ENCODE data around the gene CGNL1. TPM values are rescaled to one million over a fixed set of nuclear protein-coding genes. Genes with fewer than 3 reads are reported as not detected.
A peak's percentile ranks its signal among the peaks of the same experiment; 100 is the strongest.

The CGNL1 gene, protein sequence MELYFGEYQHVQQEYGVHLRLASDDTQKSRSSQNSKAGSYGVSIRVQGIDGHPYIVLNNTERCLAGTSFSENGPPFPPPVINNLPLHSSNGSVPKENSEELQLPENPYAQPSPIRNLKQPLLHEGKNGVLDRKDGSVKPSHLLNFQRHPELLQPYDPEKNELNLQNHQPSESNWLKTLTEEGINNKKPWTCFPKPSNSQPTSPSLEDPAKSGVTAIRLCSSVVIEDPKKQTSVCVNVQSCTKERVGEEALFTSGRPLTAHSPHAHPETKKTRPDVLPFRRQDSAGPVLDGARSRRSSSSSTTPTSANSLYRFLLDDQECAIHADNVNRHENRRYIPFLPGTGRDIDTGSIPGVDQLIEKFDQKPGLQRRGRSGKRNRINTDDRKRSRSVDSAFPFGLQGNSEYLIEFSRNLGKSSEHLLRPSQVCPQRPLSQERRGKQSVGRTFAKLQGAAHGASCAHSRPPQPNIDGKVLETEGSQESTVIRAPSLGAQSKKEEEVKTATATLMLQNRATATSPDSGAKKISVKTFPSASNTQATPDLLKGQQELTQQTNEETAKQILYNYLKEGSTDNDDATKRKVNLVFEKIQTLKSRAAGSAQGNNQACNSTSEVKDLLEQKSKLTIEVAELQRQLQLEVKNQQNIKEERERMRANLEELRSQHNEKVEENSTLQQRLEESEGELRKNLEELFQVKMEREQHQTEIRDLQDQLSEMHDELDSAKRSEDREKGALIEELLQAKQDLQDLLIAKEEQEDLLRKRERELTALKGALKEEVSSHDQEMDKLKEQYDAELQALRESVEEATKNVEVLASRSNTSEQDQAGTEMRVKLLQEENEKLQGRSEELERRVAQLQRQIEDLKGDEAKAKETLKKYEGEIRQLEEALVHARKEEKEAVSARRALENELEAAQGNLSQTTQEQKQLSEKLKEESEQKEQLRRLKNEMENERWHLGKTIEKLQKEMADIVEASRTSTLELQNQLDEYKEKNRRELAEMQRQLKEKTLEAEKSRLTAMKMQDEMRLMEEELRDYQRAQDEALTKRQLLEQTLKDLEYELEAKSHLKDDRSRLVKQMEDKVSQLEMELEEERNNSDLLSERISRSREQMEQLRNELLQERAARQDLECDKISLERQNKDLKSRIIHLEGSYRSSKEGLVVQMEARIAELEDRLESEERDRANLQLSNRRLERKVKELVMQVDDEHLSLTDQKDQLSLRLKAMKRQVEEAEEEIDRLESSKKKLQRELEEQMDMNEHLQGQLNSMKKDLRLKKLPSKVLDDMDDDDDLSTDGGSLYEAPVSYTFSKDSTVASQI
- total RNA-seq = 9.9 and 26.7 TPM in 2 replicates

DNA sequence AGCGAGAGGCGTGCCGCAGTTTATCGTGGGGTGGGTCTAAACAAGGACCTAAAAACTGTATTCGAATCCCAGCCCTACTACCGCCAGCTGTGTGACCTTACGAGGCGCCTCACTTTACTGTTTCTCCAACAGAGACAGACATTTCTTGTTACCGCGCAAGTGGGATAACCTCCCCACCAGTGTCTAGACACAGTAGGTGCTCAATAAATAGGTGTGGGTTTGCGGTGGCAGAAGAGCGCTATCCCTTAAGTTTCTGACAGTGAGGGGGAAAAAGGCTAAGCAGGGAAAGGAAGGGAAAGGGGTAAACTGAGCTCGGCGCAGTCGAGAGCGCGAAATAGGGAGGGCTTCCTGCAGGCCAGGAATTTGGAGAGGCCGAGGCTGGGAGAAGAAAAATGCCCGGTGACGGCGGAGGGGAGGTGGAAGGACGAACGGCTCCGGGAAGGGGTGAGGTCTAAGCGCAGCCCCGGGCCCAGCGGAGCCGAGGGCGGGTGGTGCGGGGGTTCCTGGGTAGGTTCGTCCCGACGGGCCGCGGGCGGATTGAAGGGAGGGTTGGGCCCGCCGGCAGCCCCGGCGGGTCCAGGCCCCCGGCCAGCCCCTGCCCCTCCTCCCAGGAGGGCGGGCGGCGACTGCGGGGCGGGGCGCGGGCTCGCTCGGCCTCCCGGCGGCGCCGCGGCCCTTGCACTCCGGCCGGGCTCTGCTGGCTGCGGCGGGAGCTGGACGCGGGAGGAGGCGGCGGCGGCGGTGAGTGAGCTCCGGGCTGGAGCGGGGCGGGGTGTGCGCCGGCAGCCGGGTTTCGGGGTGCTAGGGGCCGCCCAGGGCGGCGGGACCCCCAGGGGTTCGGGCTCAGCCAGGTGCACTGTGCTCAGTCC, at the start of gene CGNL1:
Gene CGNL1, plus strand, starts transcription at position 679 of the 869 bp plus-strand sequence. CDS start 61,495 bp downstream, outside the sequence.
- no peak for DNase-seq (ENCODE audit: extremely low read depth, low read depth, low spot score)

DNA sequence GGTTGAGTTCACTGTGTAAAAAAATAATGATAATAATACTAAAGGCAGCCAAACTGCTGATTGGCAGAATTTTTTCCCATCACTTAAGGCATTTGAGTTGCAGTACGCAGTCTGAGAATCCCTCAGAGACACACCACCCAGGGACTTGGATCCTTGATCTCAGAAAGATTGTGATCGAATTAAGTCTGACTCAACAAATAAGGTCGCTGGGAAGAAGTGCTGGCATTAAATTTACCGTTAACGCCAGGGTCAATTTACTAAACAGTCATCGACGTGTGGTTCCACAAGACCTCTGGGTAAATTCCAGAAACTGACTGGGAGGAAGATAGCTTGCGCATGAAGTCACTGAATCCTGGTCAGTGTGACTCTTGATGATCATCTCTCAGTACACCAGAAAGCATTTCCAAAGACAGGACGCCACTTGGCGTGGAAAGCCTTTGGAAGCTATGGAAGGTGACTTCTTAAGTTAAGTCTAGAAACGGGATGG, 48.3 kb upstream of the CGNL1 start:
- DNase-seq (ENCODE audit: extremely low read depth, low read depth, low spot score) = no peak

DNA sequence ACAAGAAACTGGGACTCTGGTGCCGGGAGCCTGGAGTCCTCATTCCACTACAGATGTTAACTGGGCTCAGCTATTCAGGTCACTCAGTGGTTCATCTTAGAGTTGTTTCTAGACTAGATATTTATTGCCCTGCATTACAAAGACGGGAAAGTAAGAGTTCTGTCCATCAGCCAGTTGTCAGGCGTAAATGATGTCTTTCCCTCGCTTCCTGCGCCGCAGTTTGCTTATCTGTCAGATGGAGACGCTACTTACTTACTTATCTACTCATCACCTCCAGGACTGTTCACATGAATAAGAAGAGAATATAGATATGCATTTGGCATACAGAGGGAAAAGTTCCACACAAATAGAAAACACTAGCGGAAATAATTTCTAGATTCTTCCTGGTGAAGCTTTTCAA, 47.8 kb upstream of the CGNL1 start:
- DNase-seq (ENCODE audit: extremely low read depth, low read depth, low spot score) = no peak

DNA sequence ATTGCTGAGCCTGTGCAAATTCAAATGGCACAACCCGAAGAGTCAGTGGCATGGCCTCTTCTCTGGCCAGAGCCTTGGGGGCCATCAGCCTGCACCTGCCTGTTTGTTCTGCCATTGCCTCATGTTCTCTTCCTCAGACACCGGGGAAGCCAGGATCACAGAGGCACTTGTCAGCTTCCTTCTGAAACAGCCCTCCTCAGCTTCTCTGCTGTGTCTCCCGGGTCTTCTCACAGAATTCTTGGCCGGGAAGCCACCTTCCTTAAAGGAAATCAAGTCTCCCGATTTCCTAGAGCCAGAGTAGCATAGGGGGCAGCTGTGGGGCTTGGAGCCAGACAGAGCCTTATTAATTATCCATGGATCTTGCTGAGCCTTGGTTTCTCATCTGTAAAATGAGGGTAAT, 47.4 kb upstream of the CGNL1 start:
- no peak for DNase-seq (ENCODE audit: extremely low read depth, low read depth, low spot score)

DNA sequence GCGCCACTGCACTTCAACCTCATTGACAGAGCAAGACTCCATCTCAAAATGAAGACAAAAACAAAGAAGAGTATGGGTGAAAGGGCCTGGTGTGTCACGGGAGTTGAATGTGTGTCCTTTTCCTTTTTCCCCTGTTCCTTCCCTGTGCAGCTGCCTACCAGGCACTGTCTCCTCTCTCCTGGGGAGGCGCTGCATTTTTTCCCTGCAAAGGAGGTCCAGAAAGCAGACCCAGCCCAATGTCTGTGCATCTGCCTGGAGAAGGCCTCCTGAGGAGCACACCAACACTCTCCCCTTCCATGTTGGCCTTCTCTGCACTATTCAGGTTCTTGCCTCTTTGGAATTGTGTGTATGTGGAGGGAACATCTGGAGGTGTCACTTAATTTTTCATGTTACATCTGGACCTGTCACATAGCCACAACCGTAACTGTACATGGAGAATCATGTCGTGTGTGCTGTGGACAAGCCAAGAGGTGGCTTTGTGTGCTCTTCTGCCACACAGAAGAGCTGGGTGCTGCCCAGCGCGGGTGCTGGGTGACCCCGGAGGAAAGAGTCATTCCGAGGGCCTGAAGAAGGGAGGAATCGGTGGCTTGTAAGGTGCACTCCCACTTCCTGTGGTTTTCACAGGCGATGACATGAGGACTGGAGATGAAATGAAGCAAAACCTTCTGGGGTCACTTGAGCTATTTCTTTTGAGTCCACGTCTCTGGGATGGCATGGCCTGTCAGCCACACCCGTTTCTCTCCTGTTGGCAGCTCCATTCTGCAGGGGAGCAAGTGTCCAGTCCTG, 46.5 kb upstream of the CGNL1 start:
- no peak for DNase-seq (ENCODE audit: extremely low read depth, low read depth, low spot score)

DNA sequence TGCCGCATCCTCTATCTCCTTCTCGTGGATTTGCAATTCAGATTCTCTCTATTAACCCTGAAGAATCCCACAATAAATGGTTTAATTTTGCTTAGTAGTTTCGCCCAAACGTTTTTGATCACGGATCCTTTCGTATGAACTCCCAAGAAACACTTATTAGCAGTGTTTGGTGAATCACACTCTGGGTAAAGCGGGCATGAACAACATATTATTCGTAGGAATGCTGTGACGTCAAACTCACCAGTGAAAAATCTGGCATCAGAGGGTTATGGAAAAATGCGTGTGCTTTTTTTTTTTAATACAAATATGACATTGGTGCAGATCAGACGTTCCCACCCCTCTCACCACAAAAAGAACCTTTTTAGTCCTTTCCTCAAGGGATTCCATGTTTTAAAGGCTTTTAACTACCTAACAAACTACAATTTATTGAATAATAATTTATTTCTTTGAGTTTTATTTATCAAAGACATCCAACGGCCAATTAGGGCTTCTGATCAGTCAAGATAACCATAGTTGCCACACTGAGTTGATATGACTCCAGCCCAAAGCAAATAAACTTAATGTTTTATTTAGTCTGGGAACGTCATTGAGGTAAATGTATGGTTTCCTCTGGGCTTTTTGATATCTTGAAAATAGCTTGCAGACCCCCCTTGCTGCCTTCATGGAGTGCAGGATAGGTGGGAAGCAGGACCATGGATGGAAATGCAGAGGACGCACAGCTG, 45.5 kb upstream of the CGNL1 start:
- no peak for DNase-seq (ENCODE audit: extremely low read depth, low read depth, low spot score)

DNA sequence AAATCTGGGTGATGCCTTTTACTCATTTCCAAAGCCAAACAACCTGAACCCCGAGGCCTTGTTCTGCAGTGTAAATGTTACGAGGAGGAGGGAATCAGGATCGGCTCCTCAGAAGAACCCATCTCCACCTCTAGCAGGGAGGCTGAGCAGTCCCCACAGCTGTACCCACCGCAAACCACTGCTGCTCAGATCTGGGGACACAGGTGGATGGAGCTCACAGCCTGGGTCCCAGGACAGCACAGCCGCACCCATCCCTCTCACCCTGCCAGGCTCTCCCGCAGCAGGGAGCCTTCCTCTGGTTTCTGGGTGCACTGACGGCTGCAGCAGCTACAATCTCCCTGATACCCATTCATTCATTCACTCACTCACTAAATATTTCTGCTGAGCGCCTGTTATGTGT, 44.0 kb upstream of the CGNL1 start:
- no peak for DNase-seq (ENCODE audit: extremely low read depth, low read depth, low spot score)

DNA sequence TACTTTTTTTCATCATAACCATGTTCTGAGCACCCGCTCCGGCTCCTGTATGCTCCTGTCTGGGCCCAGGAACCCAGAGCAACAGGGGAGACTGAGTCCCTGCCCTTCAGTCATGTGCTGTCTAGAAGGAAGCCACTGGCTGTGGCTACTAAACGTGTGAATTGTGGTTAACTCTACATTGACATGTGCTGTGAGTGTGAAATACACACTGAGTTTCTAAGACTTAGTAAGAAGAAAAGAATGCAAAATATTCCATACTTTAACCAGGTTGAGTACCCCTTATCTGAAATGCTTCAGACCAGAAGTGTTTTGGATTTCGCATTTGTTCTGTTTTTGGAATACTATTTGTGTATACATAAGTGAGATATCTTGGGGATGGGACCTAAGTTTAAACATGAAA, 42.8 kb upstream of the CGNL1 start:
- no peak for DNase-seq (ENCODE audit: extremely low read depth, low read depth, low spot score)

DNA sequence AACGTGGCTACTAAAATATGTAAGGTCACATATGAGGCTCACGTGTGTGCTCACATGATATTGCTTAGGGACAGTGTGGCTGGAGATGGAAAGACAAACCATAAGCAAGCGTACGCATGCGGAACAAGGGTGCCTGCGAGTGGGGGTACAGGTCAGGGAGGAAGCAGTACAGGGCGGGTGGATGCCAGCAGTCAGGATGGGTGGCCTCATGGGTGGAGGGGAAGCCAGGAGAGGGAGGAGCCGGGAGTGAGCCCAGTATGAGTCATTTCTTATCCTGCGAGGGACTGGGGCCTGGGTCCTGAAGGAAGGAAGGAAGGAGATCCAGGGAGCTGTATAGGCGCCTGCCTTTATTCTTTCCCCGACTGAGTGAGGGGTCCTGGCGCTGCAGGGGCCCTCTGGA, 42.0 kb upstream of the CGNL1 start:
- DNase-seq (ENCODE audit: extremely low read depth, low read depth, low spot score) = no peak

DNA sequence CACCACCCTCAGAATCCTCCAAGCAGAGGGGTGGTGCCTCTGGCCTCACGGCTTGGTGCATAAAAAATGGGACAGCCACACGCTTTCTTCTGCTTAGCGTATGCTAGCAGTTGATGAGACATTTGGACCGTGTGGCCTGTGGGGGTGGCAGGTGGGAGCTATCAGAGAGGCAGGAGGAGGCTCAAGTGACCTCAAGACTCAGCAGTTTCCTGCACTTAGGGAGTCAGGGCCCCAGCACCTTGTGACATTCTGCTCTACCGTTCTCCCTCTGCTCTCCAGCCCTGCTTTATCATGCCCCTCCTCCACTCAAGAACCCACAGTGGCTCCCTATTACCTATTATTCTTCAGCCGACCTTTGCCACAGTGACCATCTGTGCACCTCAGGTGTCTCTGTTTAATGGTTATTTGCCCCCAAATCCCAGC, 41.0 kb upstream of the CGNL1 start:
- no peak for DNase-seq (ENCODE audit: extremely low read depth, low read depth, low spot score)

DNA sequence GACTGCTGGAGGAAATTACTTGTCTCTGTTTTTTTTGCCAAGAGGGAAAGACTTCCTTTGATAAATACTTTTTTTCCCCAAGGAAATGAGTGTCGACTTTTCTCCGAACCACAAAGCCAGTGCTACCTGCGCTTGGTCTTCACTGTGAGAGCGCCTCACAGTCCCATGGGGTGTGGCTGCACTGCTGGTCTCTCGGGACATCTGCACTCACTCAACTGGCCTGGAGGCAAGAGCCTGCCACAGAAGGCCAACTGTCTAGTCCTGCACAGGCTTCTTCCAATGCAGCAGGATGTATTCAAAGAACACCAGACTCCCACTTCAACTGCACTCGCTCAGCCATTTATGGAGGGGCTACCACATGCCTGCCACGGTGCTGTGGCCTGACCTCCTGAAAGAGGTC, 40.6 kb upstream of the CGNL1 start:
- DNase-seq (ENCODE audit: extremely low read depth, low read depth, low spot score) = no peak

DNA sequence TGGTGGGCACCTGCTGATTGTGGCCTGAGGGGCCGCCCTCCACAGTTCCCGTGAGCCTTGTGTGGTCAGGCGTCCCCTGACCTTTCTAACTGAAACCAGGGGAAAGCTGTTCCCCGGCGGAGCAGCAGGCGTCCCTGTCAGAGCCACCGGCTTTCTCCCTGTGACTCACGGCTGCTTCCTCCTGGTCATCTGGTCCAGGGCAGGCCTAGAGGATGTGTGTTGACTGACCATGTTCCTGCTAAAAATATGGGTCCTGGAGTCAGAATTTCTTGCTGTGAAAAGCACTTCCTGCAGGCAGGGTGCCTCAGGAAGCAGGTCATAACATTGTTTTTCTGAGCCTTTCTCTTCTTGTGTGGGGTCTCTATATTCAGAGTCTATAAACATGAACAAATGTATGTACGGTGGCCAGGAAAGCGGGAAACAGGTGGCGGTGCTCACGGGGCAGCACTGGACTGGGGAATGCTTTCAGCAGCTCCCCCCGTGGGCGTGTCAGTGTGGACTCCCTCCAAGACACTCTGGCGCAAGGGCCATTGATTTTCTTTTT, 38.4 kb upstream of the CGNL1 start:
- peak; percentile 92 for DNase-seq (ENCODE audit: extremely low read depth, low read depth, low spot score)

DNA sequence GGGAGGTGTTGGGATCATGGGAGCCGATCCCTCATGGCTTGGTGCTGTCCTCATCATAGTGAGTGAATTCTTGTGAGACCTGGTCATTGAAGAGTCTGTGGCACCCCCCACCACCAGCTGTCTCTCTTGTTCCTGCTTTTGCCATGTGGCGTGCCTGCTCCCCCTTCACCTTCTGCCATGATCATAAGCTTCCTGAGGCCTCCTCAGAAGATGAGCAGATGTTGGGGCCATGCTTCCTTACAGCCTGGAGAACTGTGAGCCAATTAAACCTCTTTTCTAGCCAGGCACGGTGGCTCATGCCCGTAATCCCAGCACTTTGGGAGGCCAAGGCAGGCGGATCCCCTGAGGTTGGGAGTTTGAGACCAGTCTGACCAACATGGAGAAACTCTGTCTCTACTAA, 37.0 kb upstream of the CGNL1 start:
- no peak for DNase-seq (ENCODE audit: extremely low read depth, low read depth, low spot score)

DNA sequence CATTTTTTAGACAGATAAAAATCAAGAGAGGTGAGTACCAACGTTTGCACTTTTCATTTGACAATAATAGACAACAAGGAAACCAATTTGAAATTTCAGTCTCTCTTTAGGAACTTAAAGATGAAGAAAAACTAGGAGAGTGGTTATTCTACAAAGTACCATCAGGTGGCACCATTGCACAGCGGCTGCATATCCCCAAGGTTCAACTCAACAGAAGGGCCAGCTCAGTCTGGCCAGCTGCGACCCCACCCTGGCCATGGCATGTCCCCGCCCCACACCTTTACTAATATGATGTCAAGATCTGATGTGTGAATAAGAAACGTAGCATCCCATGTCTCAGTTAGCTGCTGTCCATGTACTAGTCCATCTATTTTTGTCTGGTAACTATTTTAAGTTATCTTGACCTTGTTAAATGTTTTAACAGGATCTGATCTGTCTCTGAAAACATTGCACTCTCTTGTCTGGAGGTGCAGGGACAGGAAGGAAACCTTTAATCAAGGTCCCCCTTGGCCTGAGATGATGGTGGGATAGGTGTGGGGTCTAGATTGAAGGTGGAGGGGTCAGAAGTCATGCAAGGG, 35.5 kb upstream of the CGNL1 start:
- no peak for DNase-seq (ENCODE audit: extremely low read depth, low read depth, low spot score)

DNA sequence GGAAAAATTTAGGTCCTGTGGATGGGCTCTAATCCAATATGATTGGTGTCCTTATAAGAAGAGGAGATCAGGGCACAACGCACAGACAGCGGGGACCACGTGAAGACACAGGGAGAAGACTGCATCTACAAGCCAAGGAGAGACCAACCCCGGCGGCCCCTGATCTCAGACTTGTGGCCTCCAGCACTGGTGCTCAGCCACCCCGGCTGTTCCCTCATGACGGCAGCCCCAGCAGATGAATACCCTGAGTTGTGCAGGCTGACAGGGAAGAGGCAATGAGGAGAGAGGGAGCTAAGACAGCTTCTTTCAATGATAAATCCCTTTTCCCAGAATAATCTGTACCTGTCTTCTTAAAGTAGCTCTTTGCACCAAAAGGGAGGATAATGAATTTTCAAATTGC, 33.3 kb upstream of the CGNL1 start:
- DNase-seq (ENCODE audit: extremely low read depth, low read depth, low spot score) = no peak

DNA sequence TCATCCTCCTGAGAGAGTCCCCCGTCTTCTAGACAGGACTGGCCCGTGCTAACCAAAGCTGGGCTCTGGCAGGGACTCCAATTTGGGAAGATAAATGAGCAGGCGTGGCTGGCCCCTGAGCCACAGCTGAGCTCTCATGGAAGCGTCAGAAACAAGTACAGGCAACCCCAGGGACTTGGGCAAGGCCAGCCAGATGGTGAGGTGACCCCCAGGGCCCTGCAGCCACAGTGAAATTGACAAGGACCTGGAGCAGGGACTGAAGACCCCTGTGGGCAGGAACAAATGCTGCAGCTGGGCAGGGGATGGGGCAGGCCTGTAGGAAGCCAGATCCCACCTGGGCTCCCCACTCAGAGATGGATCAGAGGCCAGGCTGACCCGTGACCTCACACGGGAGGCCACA, 32.8 kb upstream of the CGNL1 start:
- DNase-seq (ENCODE audit: extremely low read depth, low read depth, low spot score) = no peak

DNA sequence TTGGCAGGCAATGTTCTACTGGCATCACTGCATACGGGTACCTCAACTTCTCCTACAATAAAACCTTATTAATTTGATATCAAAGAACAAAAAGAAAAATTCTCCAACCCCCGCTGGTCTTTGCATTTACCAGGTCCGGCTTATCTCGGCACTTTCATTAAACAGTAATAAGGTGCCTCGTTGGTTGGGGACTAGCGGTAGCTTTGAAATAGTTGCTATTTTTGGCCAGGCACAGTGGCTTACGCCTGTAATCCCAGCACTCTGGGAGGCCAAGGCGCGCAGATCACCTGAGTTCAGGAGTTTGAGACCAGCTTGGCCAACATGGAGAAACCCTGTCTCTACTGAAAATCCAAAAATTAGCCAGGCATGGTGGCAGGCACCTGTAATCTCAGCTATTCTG, 32.0 kb upstream of the CGNL1 start:
- no peak for DNase-seq (ENCODE audit: extremely low read depth, low read depth, low spot score)

DNA sequence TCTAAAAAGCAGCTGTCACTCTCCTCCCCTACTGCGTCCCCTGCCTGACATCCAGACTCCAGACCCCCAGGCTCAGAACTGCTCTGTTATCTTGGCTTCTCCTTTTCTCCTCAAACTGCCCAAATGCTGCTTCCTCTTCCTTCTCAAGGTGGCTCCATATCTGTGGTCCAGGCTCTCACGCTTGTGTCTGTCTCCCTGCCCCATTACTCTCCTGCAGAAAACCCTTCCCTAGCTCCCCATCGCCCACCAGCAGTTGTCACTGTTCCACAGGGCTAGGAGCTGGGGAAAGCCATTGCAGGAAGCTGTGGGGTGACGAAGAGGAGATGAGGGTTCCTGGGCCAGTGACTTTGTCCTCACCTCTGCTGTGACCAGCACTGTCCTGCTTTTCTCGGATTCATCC, 30.7 kb upstream of the CGNL1 start:
- DNase-seq (ENCODE audit: extremely low read depth, low read depth, low spot score) = no peak
